CD4-positive, alpha-beta T cell treated with Interferon alpha-2 for 1 hour (primary cell): ENCODE data around the gene ITGAE.

Experiments used
- DNase-seq, 2 donors: peaks; one replicate each; pipeline ENCODE4 v3.0.0-alpha.2; 2020 to 2022

Gene ITGAE

GRCh38 chr17:3689262-3690093 is 111.5 kb downstream of the ITGAE start:
- no peak for DNase-seq

- DNase-seq: no peak
These were observed 112.1 kb downstream of the ITGAE start for GRCh38 chr17:3688852-3689261.

DNA sequence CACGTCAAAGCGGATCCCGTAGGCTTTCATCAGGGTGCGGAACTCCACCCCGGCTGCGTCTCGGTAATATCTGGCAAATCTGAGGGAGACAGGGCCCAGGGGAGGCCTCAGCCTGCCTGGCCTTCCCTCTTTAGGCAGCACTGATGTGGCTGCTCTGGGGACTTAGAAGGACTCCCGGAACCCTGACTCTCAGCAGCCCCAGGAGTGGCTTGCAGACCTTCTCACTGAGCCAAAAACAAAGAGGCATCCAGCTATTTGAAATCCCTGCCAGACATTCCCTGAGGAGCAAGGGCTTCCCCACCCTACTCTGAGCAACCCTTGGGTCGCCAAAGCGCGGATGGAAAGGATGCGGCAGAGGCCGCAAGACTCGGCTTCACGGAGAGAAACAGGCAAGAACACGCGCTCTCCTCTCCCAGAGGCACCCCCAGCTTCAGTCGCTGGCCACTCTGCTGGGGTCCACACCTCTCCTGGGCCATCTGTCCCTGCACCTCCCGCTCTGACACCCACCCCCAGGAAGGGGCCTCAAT is 112.9 kb downstream of the ITGAE start:
- no peak for DNase-seq

GRCh38 chr17:3685174-3685573 is 115.8 kb downstream of the ITGAE start:
- no peak for DNase-seq

GRCh38 chr17:3683054-3683511 is 117.9 kb downstream of the ITGAE start:
- DNase-seq: peak; percentile 57 to 71

- DNase-seq: no peak
These were observed 119.0 kb downstream of the ITGAE start for GRCh38 chr17:3682033-3682432.

- no peak for DNase-seq
These were observed 119.4 kb downstream of the ITGAE start for GRCh38 chr17:3681565-3681964.

GRCh38 chr17:3681057-3681456 is 119.9 kb downstream of the ITGAE start:
- no peak for DNase-seq

DNA sequence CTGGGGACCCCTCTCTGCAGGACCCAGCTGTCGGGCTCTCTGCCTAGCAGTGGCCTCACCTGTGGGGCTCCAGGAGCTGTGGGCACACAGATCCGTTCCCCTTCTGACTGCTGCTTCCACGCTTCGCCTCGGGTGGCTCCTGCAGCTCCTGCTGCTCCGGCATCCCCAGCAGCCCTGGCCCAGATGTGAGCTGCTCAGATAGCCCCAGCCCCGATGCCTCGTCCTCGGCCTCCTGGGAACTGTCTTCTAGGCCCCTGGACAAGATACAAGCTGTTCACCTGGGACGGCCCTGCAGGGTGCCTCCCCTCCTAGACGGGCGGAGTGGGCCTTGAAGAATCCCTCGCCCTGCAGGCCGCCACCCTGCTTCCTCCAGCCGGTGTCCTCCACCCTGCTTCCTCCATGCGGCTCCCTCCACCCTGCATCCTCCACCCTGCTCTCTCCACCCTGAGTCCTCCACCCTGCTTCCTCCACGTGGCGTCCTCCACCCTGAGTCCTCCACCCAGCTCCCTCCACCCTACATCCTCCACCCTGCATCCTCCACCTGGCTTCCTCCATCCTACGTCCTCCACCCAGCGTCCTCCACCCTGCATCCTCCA is 121.4 kb downstream of the ITGAE start:
- DNase-seq: no peak

DNA sequence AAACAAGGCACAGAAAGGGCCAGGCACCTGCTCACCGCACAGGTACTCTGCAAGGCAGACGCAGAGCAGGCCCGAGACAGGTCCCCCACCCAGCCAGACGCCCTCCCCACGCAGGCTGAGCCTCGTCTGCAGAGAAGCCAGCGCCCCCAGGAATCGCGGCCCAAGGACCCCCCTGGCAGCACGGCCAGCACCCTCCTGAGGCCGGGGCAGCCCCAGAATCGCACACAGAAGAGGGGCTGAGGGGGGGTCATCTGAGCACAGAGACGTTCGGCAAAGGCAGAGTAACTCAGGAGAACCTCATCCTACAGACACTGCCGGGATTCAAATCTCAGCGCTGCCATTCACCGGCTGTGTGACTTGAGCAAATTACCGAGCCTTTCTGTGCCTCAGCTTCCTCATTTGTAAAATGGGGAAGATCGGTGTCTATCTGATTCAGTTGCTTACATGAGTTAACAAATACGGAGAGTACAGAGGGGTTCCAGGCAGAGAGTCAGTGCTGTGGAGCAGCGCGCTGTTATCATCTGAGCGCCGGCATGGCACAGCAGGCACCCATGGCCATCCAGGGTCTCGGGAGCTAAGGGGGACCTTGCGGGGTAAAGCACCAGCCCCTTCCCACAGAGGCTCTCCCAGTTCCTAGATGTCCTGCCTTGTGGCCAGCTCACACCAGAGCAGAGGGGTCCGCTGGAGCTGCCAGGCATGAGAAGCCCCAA is 122.0 kb downstream of the ITGAE start:
- no peak for DNase-seq

DNA sequence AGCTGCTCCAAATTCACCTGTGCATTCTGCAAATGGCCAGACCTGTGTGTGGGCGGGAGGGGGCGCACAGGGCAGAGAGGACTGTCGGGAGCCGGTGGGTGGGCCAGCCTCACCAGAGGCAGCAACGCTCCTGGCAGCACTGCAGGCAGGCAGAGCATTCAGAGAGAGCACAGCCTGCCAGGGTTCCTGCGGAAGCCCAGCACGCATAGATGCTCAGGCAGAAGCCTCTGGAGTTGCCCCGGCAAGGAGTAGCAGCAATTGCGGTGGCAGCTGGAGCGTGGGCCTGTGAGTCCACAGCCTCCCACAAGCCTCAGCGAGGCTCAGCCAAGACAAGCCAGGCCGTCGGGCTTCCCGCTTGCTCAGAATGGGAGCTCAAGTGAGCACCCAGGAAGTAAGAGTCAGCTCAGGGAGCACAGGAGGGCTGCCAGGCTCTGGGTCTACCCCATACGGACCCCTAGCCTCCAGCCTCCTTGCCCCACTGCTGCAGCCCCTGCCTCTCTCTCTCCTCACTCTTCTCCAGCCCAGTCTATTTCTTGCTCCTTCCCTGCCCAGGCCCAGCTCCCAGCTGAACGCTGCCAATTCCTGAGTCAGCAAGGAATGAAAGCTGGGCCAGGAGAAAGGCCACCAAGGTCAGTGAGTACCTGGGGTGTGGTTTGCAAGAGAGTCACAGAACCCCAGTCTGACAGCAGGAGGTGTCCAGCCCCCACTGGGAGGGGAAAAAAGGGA is 122.7 kb downstream of the ITGAE start:
- DNase-seq: no peak

GRCh38 chr17:3675886-3676285 is 125.1 kb downstream of the ITGAE start:
- DNase-seq: no peak

DNA sequence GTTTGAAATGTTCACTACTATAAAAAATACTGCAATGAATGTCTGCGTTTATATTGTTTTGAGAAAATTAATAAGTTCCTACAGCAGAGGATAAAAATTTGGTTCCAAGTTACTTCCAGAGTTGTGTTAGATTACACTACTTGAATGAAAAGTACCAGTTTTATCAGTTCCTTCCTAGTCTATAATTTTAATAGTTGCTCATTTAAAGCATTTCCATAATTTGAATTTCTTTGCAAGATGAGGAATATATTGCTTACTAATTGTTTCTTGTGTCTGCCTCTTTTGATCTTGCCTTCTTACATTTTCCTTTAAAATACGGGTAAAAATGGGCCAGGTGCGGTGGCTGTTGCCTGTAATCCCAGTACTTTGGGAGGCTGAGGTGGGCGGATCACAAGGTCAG is 128.4 kb downstream of the ITGAE start:
- DNase-seq: no peak

DNA sequence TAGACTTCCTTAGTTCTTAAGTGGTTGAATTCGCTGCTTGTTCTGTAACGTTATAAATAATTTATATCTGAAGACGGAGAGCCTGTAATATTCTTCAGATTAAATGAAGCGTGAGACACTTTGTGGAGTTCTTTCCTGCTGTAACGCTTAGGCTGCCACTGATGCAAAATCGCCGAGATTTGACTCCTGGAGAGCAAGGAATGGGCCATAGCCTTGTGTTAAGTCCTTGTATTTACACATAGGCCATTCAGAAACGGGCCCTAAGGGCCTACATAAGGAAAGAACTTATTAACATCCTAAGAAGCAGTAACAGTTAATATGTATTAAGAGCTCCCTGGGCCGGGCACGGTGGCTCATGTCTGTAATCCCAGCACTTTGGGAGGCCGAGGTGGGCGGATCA is 131.4 kb downstream of the ITGAE start:
- no peak for DNase-seq

DNA sequence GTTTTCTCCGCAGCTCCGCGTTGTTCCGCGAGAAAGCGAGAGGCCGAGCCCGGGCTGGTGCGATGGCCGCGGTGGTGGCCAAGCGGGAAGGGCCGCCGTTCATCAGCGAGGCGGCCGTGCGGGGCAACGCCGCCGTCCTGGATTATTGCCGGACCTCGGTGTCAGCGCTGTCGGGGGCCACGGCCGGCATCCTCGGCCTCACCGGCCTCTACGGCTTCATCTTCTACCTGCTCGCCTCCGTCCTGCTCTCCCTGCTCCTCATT is 132.0 kb downstream of the ITGAE start:
- DNase-seq: no peak

DNA sequence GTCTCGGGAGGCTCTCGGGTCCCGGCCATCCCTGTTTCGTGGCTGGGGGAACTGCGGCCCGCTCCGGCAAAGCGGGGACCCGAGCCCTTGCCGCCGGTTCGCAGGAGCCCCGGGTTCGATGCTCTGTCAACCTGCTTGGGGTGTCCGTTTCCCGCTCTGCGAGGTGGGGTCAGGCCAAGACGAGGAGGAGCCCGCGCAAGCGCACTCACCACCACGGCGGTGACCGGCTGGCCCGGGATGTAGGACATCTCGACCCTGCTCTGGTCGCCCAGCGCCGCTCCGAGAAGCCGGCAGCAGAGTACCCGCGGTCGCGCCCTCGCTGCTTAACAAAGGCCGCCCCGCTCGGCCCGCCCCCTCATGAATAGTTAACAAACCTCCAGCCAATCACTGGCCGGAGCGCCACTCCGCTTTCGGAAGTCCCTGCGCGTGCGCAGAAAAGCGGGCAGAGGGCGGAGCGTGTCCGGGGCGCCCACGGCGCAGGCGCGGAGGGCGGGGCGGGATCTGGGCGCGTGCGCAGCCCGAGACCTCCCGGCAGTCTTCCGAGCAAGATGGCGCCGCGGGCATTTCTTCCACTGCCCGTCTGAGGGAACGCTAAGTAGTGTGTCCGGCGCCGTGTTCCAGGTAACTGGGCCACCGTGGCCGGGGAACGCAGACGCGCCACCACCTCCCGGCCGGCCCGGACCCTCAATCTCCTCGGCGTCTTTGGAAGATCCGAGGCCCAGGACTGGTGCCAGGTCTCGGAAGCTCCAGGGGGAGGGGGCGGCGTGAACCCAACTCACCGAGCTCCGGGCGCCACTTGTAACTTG is 132.5 kb downstream of the ITGAE start, which contains the start of the genes EMC6 and TAX1BP3:
EMC6 (plus strand) TSS at position 534 of the 806 bp plus-strand sequence. CDS start 335 bp downstream, outside the sequence.
TAX1BP3 (minus strand) TSS at position 300 of the 806 bp plus-strand sequence; CDS start at position 248, 52 bp downstream.
- DNase-seq: peak; percentile 97 to 99

DNA sequence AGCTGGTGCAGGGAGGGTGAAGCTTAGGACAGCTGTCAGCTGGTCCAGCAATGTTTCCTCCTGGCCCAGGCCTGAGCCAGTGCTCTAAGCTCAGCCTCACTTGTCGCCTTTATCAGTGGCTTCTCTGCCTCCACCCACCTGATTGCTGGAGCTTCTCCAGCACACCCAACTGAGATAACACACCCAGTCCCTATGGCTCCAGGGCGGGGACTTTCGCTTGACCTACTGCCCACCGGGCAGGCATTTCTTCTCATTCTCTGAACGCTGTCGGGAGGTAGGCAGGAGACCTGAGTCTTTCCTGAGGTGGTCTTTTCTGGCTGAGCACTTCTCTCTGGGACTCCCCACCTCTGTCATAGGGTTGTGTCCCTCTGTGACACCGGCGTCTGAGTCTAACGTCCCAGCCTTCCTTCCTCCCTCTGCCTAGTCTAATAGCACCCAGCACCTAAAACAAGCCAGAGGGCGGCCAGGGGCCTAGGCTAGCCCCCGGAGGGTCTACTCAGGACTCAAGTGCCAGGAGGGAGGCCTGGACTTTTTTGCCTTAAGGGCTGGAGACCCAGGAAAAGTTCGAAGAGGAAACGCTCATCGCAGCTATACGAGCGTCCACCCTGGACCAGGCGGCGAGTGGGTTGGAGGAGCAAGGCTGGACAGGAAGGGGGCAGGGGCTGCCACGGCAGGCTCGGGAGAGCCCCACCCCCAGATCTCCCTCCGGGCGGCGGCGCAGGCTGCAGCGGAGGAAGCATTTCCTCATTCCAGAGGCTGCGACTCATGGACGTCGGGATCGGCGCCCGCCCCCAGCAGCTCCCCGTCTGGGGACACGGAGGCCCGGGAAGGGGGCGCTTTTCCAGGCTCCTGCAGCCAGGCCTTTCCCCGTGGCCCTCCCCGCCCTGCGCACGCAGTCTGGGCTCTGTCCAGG is 133.4 kb downstream of the ITGAE start:
- DNase-seq: no peak

DNA sequence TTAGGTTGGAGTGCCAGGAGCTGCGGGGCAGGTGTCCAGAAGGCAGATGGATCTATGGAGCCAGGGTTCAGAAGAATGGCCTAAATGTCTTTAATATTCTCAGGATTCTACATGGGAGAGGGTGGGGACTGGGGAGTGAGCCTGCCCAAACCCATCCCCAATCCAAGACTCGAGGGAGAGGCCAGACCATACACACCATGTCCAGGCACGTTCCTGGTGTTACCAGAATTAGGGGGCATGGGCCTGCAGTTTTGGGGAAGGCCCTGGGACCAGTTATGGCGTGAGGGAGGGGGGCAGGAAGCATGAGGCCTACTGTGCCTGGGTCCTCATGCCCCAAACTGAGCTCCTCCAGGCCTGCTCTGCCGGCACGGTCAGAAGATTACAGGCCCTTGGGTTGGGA is 134.5 kb downstream of the ITGAE start:
- DNase-seq: no peak

DNA sequence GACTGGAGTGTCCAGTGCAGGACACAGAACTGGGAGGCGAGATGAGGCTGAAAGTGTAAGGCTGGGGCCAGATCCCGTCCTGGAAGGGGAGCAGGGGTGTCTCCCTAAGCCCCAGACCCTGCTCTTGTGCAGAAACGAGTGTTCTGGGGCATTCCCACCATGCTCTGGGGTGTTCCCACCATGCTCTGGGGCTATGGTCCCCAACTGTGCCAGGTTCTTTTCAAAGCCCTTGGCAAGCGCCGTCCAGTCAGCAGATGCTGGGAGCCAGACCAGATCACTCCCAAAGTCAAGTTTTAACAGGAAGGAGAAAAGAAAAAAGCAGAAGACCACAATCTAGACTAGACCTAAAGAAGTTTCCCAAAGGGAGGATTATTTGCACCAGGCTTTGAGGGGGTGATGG is 135.2 kb downstream of the ITGAE start:
- DNase-seq: no peak
